HepG2 (cell line): ENCODE measurements around the gene NARF.

ENCODE experiments used
- ZNF20 ChIP-seq: sonication (generic); formaldehyde crosslinking; IDR thresholded peaks from 2 replicates; pipeline ENCODE4 v1.4.0; 2020; ENCODE audit warnings: mild to moderate bottlenecking, moderate library complexity, missing genetic modification reagents
- TF ChIP-seq, protein P1 (sequence below), 2 experiments: sonication (generic) in 1 of 2; formaldehyde crosslinking in 1 of 2; IDR thresholded peaks; 2 replicates each; pipeline versions ENCODE4 v1.5.1 to v1.6.1; 2011 to 2020; ENCODE audit warnings: borderline replicate concordance in 1 of 2, low read depth in 1 of 2, low read length in 1 of 2, mild to moderate bottlenecking in 1 of 2, missing genetic modification reagents in 1 of 2, moderate library complexity in 1 of 2

DNA sequence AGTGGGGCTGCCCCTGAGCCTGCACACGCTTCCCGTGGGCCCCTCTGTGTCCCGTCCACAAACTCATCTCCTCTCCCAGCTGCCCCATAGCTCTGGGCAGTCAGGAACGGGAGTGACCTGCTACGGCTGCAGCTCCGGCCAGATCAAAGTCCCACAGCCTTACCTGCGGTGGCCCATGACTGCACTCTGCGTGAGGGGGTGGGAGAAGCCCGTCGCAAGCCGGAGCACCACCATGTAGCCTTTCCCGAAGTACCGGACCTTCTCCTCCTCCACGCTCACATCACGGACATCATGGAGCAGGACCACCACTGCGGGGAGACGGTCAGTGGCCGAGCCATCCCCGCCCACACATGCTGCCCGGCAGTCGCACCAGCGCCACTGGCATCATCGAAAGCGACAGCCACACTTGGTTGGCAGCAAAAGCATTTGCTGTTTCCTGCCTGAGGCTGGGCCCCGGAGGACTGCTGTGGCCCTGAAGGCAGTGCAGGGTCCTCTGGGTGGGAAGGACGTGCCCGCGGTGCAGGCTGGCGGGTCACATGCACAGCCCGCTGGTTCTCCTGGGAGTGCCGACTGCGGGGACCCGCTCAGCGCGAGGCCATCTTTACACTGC, 14.2 kb upstream of the NARF start:
- TF ChIP-seq, protein P1, sequence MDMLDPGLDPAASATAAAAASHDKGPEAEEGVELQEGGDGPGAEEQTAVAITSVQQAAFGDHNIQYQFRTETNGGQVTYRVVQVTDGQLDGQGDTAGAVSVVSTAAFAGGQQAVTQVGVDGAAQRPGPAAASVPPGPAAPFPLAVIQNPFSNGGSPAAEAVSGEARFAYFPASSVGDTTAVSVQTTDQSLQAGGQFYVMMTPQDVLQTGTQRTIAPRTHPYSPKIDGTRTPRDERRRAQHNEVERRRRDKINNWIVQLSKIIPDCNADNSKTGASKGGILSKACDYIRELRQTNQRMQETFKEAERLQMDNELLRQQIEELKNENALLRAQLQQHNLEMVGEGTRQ (IDR thresholded peaks at IDR 0.05; ENCODE audit: low read depth, low read length) = no peak
- TF ChIP-seq, protein P1 (CRISPR knock-in tag; IDR thresholded peaks at IDR 0.05; ENCODE audit: borderline replicate concordance) = no peak
- no peak for TF ChIP-seq ZNF20 (CRISPR knock-in tag)
